GM21423 (cell line): ENCODE measurements around the gene CLDN18.

Source experiments
- ATAC-seq: cut with Tn5 transposase; IDR thresholded peaks from one replicate; pipeline ENCODE4 v1.9.1; 2021; ENCODE audit warnings: mild to moderate bottlenecking, moderate library complexity; ENCODE audit not compliant: unreplicated experiment

Gene CLDN18

GRCh38 chr3:138023754-138024153, 13.8 kb downstream of the CLDN18 start:
- ATAC-seq: no peak

- no peak for ATAC-seq
These were observed 15.6 kb downstream of the CLDN18 start for GRCh38 chr3:138025553-138025952.

GRCh38 chr3:138027821-138028220, 17.9 kb downstream of the CLDN18 start:
- ATAC-seq: no peak

- no peak for ATAC-seq
These were observed 20.8 kb downstream of the CLDN18 start for GRCh38 chr3:138030734-138031280.

GRCh38 chr3:138031536-138031935, 21.6 kb downstream of the CLDN18 start:
- no peak for ATAC-seq

GRCh38 chr3:138032567-138032966, 22.6 kb downstream of the CLDN18 start:
- ATAC-seq: peak; percentile 52

GRCh38 chr3:138033202-138033691, 23.3 kb downstream of the CLDN18 start:
- peak; percentile 17 for ATAC-seq

- ATAC-seq: no peak
These were observed 25.0 kb downstream of the CLDN18 start for GRCh38 chr3:138034918-138035317.

GRCh38 chr3:138036572-138036971, 26.6 kb downstream of the CLDN18 start:
- no peak for ATAC-seq

- ATAC-seq: no peak
These were observed 28.9 kb downstream of the CLDN18 start for GRCh38 chr3:138038725-138039462.

GRCh38 chr3:138042043-138042442, 32.1 kb downstream of the CLDN18 start:
- ATAC-seq: no peak

GRCh38 chr3:138043266-138044029, 33.5 kb downstream of the CLDN18 start:
- no peak for ATAC-seq

- ATAC-seq: no peak
These were observed 36.1 kb downstream of the CLDN18 start for GRCh38 chr3:138046085-138046484.

GRCh38 chr3:138046955-138047354, 37.0 kb downstream of the CLDN18 start:
- peak; percentile 49 for ATAC-seq

GRCh38 chr3:138047596-138048158, 37.7 kb downstream of the CLDN18 start:
- no peak for ATAC-seq

- no peak for ATAC-seq
These were observed 39.4 kb downstream of the CLDN18 start for GRCh38 chr3:138049157-138049919.

- ATAC-seq: no peak
These were observed 42.2 kb downstream of the CLDN18 start for GRCh38 chr3:138051947-138052802.

GRCh38 chr3:138054057-138054456, 44.1 kb downstream of the CLDN18 start:
- no peak for ATAC-seq

- ATAC-seq: no peak
These were observed 47.4 kb downstream of the CLDN18 start for GRCh38 chr3:138057384-138057783.

GRCh38 chr3:138059261-138059660, 49.3 kb downstream of the CLDN18 start:
- no peak for ATAC-seq
